ENCODE data around the gene AXIN2. TPM values are rescaled to one million over a fixed set of nuclear protein-coding genes. Genes with fewer than 3 reads are reported as not detected.

Gene AXIN2
- total and polyA plus RNA-seq, 2 experiments from 2014 or later, result 0.94 to 2.4 TPM

- H3K9me3 ChIP-seq (ENCODE audit: low read depth), result no peaks in the 10 kb centered on the region
- no peak overlapping the region for H2AFZ ChIP-seq
- H4K20me1 ChIP-seq (ENCODE audit: insufficient read depth), result no peaks in the 10 kb centered on the region
- in situ Hi-C loops (cut with MboI), result no loop called here
- 65 to 68% methylated on average over 5 to 9 of the region's 9 CpGs for WGBS, 2 experiments (ENCODE audit: low coverage in 1 of 2, low lambda C conversion rate in 2 of 2, missing lambda C conversion rate in 2 of 2)
- no peak overlapping the region for H3K9ac ChIP-seq
- no peaks in the 10 kb centered on the region for H3K9me2 ChIP-seq (ENCODE audit: insufficient read depth)
- no peaks in the 10 kb centered on the region for H3K79me2 ChIP-seq (ENCODE audit: insufficient read depth)
- no peaks in the 10 kb centered on the region for H3F3A ChIP-seq (ENCODE audit: insufficient read depth)
- H3K27ac ChIP-seq, result no peak overlapping the region
- no peaks in the 10 kb centered on the region for H3K36me3 ChIP-seq (ENCODE audit: low read depth)
- no peak overlapping the region for H3K4me3 ChIP-seq
- H3K4me2 ChIP-seq (ENCODE audit: unreplicated experiment), result no peak overlapping the region
- no peak for DNase-seq
- no peaks in the 10 kb centered on the region for H3K4me1 ChIP-seq (ENCODE audit: insufficient read depth)
- TF ChIP-seq EZH2 (IDR thresholded peaks at IDR 0.05; ENCODE audit: insufficient read depth, poor library complexity, severe bottlenecking) (no peak), EZH2phosphoT487 (IDR thresholded peaks at IDR 0.05; ENCODE audit: insufficient read depth, low read depth) (no peak)
- no peaks in the 10 kb centered on the region; the same call in 1 of the 2 replicates for H3K27me3 ChIP-seq (replicated peaks; ENCODE audit: insufficient read depth)
These were observed 64.6 kb downstream of the AXIN2 start for GRCh38 chr17:65496801-65497200.

- Histone ChIP-seq H3K4me1 (ENCODE audit: insufficient read depth) (no peaks in the 10 kb centered on the region), H3K9ac (no peak overlapping the region), H3K27me3 (replicated peaks; ENCODE audit: insufficient read depth) (no peaks in the 10 kb centered on the region; the same call in 1 of the 2 replicates), H3K27ac (no peak overlapping the region), H3K9me3 (ENCODE audit: low read depth) (no peaks in the 10 kb centered on the region), H3K36me3 (ENCODE audit: low read depth) (no peaks in the 10 kb centered on the region), H3F3A (ENCODE audit: insufficient read depth) (no peaks in the 10 kb centered on the region), H3K4me3 (no peak overlapping the region), H4K20me1 (ENCODE audit: insufficient read depth) (no peaks in the 10 kb centered on the region), H3K4me2 (ENCODE audit: unreplicated experiment) (no peak overlapping the region), H3K9me2 (ENCODE audit: insufficient read depth) (no peaks in the 10 kb centered on the region), H2AFZ (no peak overlapping the region), H3K79me2 (ENCODE audit: insufficient read depth) (no peaks in the 10 kb centered on the region)
- DNase-seq, result no peak
- TF ChIP-seq EZH2phosphoT487 (IDR thresholded peaks at IDR 0.05; ENCODE audit: insufficient read depth, low read depth), result no peak
- TF ChIP-seq EZH2 (IDR thresholded peaks at IDR 0.05; ENCODE audit: insufficient read depth, poor library complexity, severe bottlenecking), result no peak
- WGBS, 2 experiments (ENCODE audit: low coverage in 1 of 2, low lambda C conversion rate in 2 of 2, missing lambda C conversion rate in 2 of 2), result 41 to 46% methylated on average over 22 of the region's 22 CpGs
- in situ Hi-C loops (cut with MboI), result no loop called here
These were observed 66.1 kb downstream of the AXIN2 start for GRCh38 chr17:65495122-65496055.

- no peaks in the 10 kb centered on the region for H3K9me3 ChIP-seq (ENCODE audit: low read depth)
- no peak overlapping the region for H3K4me2 ChIP-seq (ENCODE audit: unreplicated experiment)
- no peak overlapping the region for H2AFZ ChIP-seq
- no peaks in the 10 kb centered on the region for H4K20me1 ChIP-seq (ENCODE audit: insufficient read depth)
- 0 out of 2 replicates have a peak, but pooled peaks cover 4% of the 10 kb centered on the region for H3K4me1 ChIP-seq (ENCODE audit: insufficient read depth)
- H3K79me2 ChIP-seq (ENCODE audit: insufficient read depth), result no peaks in the 10 kb centered on the region
- H3F3A ChIP-seq (ENCODE audit: insufficient read depth), result no peaks in the 10 kb centered on the region
- no peak for DNase-seq
- WGBS, 2 experiments (ENCODE audit: low coverage in 1 of 2, low lambda C conversion rate in 2 of 2, missing lambda C conversion rate in 2 of 2), result 74 to 80% methylated on average over 7 of the region's 7 CpGs
- no peak for TF ChIP-seq EZH2 (IDR thresholded peaks at IDR 0.05; ENCODE audit: insufficient read depth, poor library complexity, severe bottlenecking)
- no peak for TF ChIP-seq EZH2phosphoT487 (IDR thresholded peaks at IDR 0.05; ENCODE audit: insufficient read depth, low read depth)
- H3K27me3 ChIP-seq (replicated peaks; ENCODE audit: insufficient read depth), result no peaks in the 10 kb centered on the region
- in situ Hi-C loops (cut with MboI), result no loop called here
- no peak overlapping the region for H3K27ac ChIP-seq
- H3K4me3 ChIP-seq, result no peak overlapping the region
- no peaks in the 10 kb centered on the region for H3K36me3 ChIP-seq (ENCODE audit: low read depth)
- H3K9ac ChIP-seq, result no peak overlapping the region
- no peaks in the 10 kb centered on the region for H3K9me2 ChIP-seq (ENCODE audit: insufficient read depth)
These were observed 71.9 kb downstream of the AXIN2 start for GRCh38 chr17:65489413-65490155.

GRCh38 chr17:65488665-65489064, 72.8 kb downstream of the AXIN2 start:
- H3K27me3 ChIP-seq (replicated peaks; ENCODE audit: insufficient read depth), result no peaks in the 10 kb centered on the region
- H4K20me1 ChIP-seq (ENCODE audit: insufficient read depth), result no peaks in the 10 kb centered on the region
- no peak overlapping the region for H2AFZ ChIP-seq
- TF ChIP-seq EZH2phosphoT487 (IDR thresholded peaks at IDR 0.05; ENCODE audit: insufficient read depth, low read depth) (no peak), EZH2 (IDR thresholded peaks at IDR 0.05; ENCODE audit: insufficient read depth, poor library complexity, severe bottlenecking) (no peak)
- 0 out of 2 replicates have a peak, but pooled peaks cover 4% of the 10 kb centered on the region for H3K4me1 ChIP-seq (ENCODE audit: insufficient read depth)
- H3K9me2 ChIP-seq (ENCODE audit: insufficient read depth), result no peaks in the 10 kb centered on the region
- no peak for DNase-seq
- H3K4me3 ChIP-seq, result no peak overlapping the region
- no peak overlapping the region for H3K27ac ChIP-seq
- no peaks in the 10 kb centered on the region for H3K9me3 ChIP-seq (ENCODE audit: low read depth)
- H3K79me2 ChIP-seq (ENCODE audit: insufficient read depth), result no peaks in the 10 kb centered on the region
- WGBS, 2 experiments (ENCODE audit: low coverage in 1 of 2, low lambda C conversion rate in 2 of 2, missing lambda C conversion rate in 2 of 2), result 84% methylated on average over 1 of the region's 1 CpG; no CpG with 5 or more reads in 1 of the 2 experiments
- H3F3A ChIP-seq (ENCODE audit: insufficient read depth), result no peaks in the 10 kb centered on the region
- no peak overlapping the region for H3K4me2 ChIP-seq (ENCODE audit: unreplicated experiment)
- H3K36me3 ChIP-seq (ENCODE audit: low read depth), result no peaks in the 10 kb centered on the region
- no peak overlapping the region for H3K9ac ChIP-seq
- in situ Hi-C loops (cut with MboI), result no loop called here
